Endothelial cell (in vitro differentiated cells): ENCODE results near the gene MACC1. TPM values are rescaled to one million over a fixed set of nuclear protein-coding genes. Genes with fewer than 3 reads are reported as not detected.
A peak's percentile ranks its signal among the peaks of the same experiment; 100 is the strongest.

ENCODE experiments used
- DNase-seq: peaks from one replicate; pipeline ENCODE4 v3.0.0; 2021; ENCODE audit warnings: low spot score
- H3K27ac Mint-ChIP-seq: one replicate; pipeline ENCODE4 v1.8.0; 2021; ENCODE audit warnings: mixed read lengths, inconsistent platforms; ENCODE audit not compliant: unreplicated experiment
- H3K27me3 Mint-ChIP-seq: one replicate; pipeline ENCODE4 v1.8.0; 2021; ENCODE audit warnings: mild to moderate bottlenecking, moderate library complexity, mixed read lengths, inconsistent platforms; ENCODE audit not compliant: unreplicated experiment
- H3K36me3 Mint-ChIP-seq: one replicate; pipeline ENCODE4 v1.8.0; 2021; ENCODE audit warnings: mild to moderate bottlenecking, low read depth, mixed read lengths, inconsistent platforms; ENCODE audit not compliant: unreplicated experiment
- H3K4me1 Mint-ChIP-seq: one replicate; pipeline ENCODE4 v1.8.0; 2021; ENCODE audit warnings: mild to moderate bottlenecking, mixed read lengths, inconsistent platforms; ENCODE audit not compliant: unreplicated experiment
- H3K4me3 Mint-ChIP-seq: one replicate; pipeline ENCODE4 v1.8.0; 2021; ENCODE audit warnings: mild to moderate bottlenecking, mixed read lengths, inconsistent platforms; ENCODE audit not compliant: unreplicated experiment
- H3K9me3 Mint-ChIP-seq: one replicate; pipeline ENCODE4 v1.8.0; 2021; ENCODE audit warnings: mixed read lengths, inconsistent platforms; ENCODE audit not compliant: unreplicated experiment
- total RNA-seq: library from RNA; stranded (reverse); fragmentation: NEBNext Ultra II Directional; extraction: Animal tissue kit (Norgen Biotek cat#: 25700); gene quantifications from one replicate; pipeline ENCODE4 v1.2.1, GENCODE V29; 2021; ENCODE audit not compliant: unreplicated experiment
- TF ChIP-seq, protein P1 (sequence below): fragments of 200-600 bp; sonication (generic); IDR thresholded peaks from one replicate; pipeline ENCODE4 v1.5.0; 2021; ENCODE audit warnings: antibody characterized with exemption; ENCODE audit not compliant: unreplicated experiment

MACC1 gene
- total RNA-seq, 1 donor from 2014 or later, result 0.69 TPM

DNA sequence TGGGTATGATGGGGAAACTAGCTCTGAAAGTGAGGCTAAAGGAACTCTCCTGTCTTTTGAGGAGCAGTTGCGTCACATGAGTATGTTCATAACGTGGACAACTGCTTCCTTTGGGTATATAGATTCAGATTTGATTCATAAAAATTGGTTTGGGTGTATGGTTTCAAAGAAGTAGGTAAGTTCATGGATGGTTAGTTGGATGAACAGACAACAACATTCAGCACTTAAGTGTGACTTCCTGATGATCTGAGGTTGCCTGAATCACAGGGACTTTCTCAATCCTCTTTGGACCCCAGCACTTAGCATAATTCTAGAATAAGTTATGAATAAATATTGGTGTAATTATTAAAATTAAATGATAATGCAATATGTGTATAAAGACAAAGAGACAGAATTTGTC is 43.4 kb downstream of the MACC1 start:
- Mint-ChIP-seq H3K27ac (no peak overlapping the region), H3K9me3 (no peaks in the 10 kb centered on the region), H3K4me1 (no peaks in the 10 kb centered on the region), H3K27me3 (no peaks in the 10 kb centered on the region), H3K4me3 (no peak overlapping the region), H3K36me3 (no peaks in the 10 kb centered on the region)
- DNase-seq, result no peak
- TF ChIP-seq, protein P1, sequence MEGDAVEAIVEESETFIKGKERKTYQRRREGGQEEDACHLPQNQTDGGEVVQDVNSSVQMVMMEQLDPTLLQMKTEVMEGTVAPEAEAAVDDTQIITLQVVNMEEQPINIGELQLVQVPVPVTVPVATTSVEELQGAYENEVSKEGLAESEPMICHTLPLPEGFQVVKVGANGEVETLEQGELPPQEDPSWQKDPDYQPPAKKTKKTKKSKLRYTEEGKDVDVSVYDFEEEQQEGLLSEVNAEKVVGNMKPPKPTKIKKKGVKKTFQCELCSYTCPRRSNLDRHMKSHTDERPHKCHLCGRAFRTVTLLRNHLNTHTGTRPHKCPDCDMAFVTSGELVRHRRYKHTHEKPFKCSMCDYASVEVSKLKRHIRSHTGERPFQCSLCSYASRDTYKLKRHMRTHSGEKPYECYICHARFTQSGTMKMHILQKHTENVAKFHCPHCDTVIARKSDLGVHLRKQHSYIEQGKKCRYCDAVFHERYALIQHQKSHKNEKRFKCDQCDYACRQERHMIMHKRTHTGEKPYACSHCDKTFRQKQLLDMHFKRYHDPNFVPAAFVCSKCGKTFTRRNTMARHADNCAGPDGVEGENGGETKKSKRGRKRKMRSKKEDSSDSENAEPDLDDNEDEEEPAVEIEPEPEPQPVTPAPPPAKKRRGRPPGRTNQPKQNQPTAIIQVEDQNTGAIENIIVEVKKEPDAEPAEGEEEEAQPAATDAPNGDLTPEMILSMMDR, result no peak

DNA sequence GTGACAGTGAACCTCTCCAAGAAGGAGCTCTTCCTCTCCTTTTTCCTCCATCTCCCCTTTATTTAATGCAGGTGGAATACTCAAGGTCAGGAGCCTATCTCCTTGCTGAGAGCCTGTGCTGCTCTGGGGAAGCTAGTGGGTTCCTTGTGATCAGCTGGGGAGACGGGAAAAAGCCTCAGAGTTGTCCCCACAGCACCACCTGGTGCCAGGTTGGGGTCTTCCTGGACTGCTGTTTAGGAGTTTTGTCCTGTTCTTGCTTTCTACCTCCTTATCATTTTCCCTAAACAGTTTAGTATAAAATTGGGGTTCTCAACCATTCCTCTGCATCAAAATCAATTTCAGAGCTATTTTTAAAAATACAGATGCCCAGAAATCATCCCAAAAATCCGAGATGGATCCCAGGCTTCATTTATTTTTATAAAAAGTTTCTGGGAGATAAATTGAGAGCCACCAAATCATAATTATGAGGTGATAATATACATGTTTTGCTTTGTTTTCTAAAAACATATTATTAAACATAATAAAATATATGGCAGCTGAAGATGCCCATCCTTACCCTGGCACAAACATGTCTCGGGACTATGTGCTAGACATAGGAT is 44.3 kb downstream of the MACC1 start:
- no peak overlapping the region for H3K4me3 Mint-ChIP-seq
- H3K4me1 Mint-ChIP-seq, result no peaks in the 10 kb centered on the region
- no peaks in the 10 kb centered on the region for H3K36me3 Mint-ChIP-seq
- no peaks in the 10 kb centered on the region for H3K27me3 Mint-ChIP-seq
- TF ChIP-seq, protein P1, result peak; percentile 23
- H3K27ac Mint-ChIP-seq, result no peak overlapping the region
- peak; percentile 77 for DNase-seq
- no peaks in the 10 kb centered on the region for H3K9me3 Mint-ChIP-seq

DNA sequence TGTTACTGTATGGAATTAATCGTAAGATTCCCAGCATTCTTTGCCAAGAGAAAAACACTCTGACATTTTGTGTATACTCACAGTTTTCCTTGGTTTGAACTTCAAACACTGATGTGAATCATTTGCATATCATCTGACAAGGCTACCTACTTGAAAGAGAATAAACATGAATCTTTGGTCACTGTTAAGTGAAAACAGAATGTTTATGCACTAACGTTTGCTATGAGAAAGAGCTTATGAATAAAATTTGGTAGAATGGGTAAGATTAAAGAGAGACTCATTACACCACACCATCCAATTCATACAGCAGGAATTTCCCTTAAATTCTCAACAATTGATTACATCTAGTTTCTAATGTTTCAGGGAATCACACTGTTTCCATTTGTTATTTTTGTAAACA is 46.6 kb downstream of the MACC1 start:
- Mint-ChIP-seq H3K4me1 (no peaks in the 10 kb centered on the region), H3K9me3 (no peaks in the 10 kb centered on the region), H3K4me3 (no peak overlapping the region), H3K27ac (no peak overlapping the region), H3K36me3 (no peaks in the 10 kb centered on the region), H3K27me3 (no peaks in the 10 kb centered on the region)
- TF ChIP-seq, protein P1, result no peak
- no peak for DNase-seq

DNA sequence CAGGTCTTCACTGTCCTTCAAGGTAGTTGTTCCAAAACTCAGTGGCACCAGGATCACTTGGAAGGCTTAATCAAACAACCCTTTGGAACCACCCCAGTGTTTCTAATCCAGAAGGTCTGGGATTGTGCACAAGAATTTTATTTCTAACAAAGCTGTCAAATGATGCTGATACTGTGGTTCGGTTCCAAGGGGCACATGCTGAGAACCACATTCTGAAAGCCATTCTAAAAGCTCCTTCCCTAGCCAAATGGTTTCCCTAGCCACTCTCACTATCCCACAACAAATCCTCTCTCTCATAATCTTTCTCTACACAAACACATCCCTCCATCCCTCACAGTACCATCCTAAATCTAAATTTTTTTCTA is 52.1 kb downstream of the MACC1 start:
- no peak overlapping the region for H3K27ac Mint-ChIP-seq
- TF ChIP-seq, protein P1, result no peak
- peaks cover 1% of the 10 kb centered on the region for H3K27me3 Mint-ChIP-seq
- H3K4me3 Mint-ChIP-seq, result no peak overlapping the region
- DNase-seq, result no peak
- H3K9me3 Mint-ChIP-seq, result no peaks in the 10 kb centered on the region
- H3K36me3 Mint-ChIP-seq, result no peaks in the 10 kb centered on the region
- peaks cover 3% of the 10 kb centered on the region for H3K4me1 Mint-ChIP-seq

DNA sequence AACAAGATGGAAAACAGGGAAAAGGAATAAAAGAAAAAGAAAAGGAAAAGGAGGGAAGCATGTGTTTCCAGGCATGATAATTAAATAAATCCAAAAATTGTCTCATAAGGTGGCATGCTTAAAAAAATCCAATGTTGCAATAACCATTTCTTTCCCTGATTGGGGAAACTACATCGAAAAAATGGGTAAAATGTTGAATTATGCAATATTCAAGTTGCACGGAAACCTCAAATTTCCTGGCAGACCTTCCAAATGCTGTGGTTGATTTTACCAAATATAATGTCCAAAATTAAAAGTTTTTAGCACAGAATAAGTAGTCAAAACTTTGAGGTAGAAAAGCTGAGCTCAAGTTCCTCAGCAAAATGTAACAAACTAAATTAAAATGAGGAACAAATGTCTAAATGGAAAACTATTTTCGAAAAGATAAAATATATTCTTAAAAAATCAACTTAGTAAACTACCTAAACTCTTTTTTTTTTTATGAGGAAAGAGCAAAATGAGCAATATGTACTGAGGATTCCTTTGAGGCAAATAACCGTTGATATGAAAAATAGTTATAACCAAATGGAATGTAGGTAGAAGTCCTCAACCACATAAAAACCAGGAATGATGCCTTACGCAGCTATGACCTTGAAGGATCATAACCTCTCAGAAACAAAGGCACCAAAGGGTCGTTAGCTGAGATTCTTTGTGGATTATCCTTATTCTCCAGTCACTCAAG is 52.6 kb downstream of the MACC1 start:
- Mint-ChIP-seq H3K4me1 (peaks cover 3% of the 10 kb centered on the region), H3K4me3 (no peak overlapping the region), H3K9me3 (no peaks in the 10 kb centered on the region), H3K27ac (no peak overlapping the region), H3K27me3 (peaks cover 1% of the 10 kb centered on the region), H3K36me3 (no peaks in the 10 kb centered on the region)
- no peak for DNase-seq
- TF ChIP-seq, protein P1, result no peak
